ENCODE results near the gene THOC7. TPM values are rescaled to one million over a fixed set of nuclear protein-coding genes. Genes with fewer than 3 reads are reported as not detected.

Gene THOC7
- total and polyA plus RNA-seq, 4 experiments from 2014 or later, result 40.2 to 142 (median 62.8) TPM

- Histone ChIP-seq H3K27ac (ENCODE audit: low read depth, low read length) (no peak overlapping the region), H3K36me3 (ENCODE audit: insufficient read depth, low read length) (no peaks in the 10 kb centered on the region), H3K4me3 (ENCODE audit: low read length in 2 of 2) (no peak overlapping the region), H3K9me3 (ENCODE audit: control insufficient read depth in 1 of 2, low read length in 2 of 2) (no peaks in the 10 kb centered on the region), H3K27me3 (ENCODE audit: insufficient read depth, low read length) (no peaks in the 10 kb centered on the region), H3K4me1 (ENCODE audit: insufficient read depth, low read length) (peaks cover 35% of the 10 kb centered on the region)
- intact Hi-C loops (cut with micrococcal nuclease), result loop anchor here (5.0 to 10.0 kb wide), 2 partner anchors 116 to 163 kb away; partner anchors contain the start of gene PSMD6
- Mint-ChIP-seq H3K36me3 (peaks cover under 1 to 16% of the 10 kb centered on the region in 2 donors), H3K4me3 (peak overlapping the region in 1 of 8 donors; percentile 18), H3K4me1 (peaks cover 49 to 63% (median 56%) of the 10 kb centered on the region in 4 donors), H3K27me3 (no peaks in the 10 kb centered on the region), H3K9me3 (no peaks in the 10 kb centered on the region), H3K27ac (peak overlapping the region in 5 of 7 donors; percentile 8 to 87 (median 43))
- no peak for DNase-seq
- POLR2A ChIA-PET (ENCODE audit: partially characterized antibody), result no interaction called here
- CTCF ChIA-PET (ENCODE audit: partially characterized antibody), result no interaction called here
Observed at GRCh38 chr3:63861306-63861705, 2.3 kb downstream of the THOC7 start.

DNA sequence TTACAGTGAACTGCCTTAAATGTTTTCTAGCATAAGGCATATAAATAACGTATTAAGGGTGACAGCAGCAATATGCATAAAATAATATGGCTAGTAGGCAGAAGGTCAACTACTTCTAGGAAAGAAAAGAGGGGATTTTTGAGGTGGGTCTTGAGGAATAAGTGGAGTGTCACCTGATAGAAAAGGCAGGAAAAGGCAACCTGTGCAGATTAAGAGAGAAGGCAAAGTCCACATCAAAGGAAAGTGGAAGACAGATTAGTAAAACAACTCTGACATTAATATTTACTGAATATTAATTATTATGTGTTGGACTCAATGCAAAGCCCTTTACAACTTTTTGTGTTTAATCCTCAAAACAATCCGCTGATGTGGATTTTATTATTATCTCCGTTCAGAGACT lies 2.8 kb downstream of the THOC7 start:
- ChIA-PET POLR2A (ENCODE audit: partially characterized antibody) (interaction anchor here (0.9 kb wide), 1 partner anchor 51 kb away, joined by 3 read pairs; the partner anchor contains the start of gene SCAANT1), CTCF (ENCODE audit: partially characterized antibody) (interaction anchor here (1.3 kb wide), 1 partner anchor 133 kb away, joined by 4 read pairs; no protein-coding TSS in a partner anchor)
- Histone ChIP-seq H3K4me3 (ENCODE audit: low read length in 2 of 2) (no peak overlapping the region), H3K4me1 (ENCODE audit: insufficient read depth, low read length) (peaks cover 35% of the 10 kb centered on the region), H3K9me3 (ENCODE audit: control insufficient read depth in 1 of 2, low read length in 2 of 2) (no peaks in the 10 kb centered on the region), H3K27me3 (ENCODE audit: insufficient read depth, low read length) (no peaks in the 10 kb centered on the region), H3K36me3 (ENCODE audit: insufficient read depth, low read length) (no peaks in the 10 kb centered on the region), H3K27ac (ENCODE audit: low read depth, low read length) (no peak overlapping the region)
- Mint-ChIP-seq H3K27me3 (no peaks in the 10 kb centered on the region), H3K36me3 (peaks cover 0 to 16% of the 10 kb centered on the region in 2 donors), H3K4me3 (peak overlapping the region in 1 of 8 donors; percentile 11), H3K27ac (peak overlapping the region in 6 of 7 donors; percentile 10 to 87 (median 42)), H3K4me1 (peaks cover 47 to 66% (median 56%) of the 10 kb centered on the region in 4 donors), H3K9me3 (no peaks in the 10 kb centered on the region)
- intact Hi-C loops (cut with micrococcal nuclease), result loop anchor here (5.0 to 10.0 kb wide), 2 partner anchors 117 to 164 kb away; partner anchors contain the start of gene PSMD6
- no peak for DNase-seq

DNA sequence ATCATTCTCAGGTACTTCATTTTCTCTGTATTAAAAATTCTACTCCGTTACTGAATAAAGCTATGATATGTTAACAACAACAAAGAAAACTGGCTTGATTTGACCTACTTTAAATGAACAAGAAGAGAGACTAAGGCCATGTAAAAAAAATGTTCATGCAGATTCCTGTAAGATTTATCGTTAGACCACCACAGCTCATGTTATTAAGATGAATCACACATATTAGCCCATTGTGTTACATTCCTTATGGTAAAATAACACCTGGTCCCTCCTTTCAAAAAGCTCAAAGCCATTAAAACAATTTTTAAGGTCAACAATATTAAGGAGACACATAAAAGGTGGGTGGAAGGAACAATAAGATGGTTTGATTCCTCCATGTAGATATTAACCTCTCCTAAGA lies 6.3 kb downstream of the THOC7 start:
- Histone ChIP-seq H3K36me3 (ENCODE audit: insufficient read depth, low read length) (no peaks in the 10 kb centered on the region), H3K9me3 (ENCODE audit: control insufficient read depth in 1 of 2, low read length in 2 of 2) (no peaks in the 10 kb centered on the region), H3K27me3 (ENCODE audit: insufficient read depth, low read length) (no peaks in the 10 kb centered on the region), H3K4me1 (ENCODE audit: insufficient read depth, low read length) (peaks cover 18% of the 10 kb centered on the region), H3K4me3 (ENCODE audit: low read length in 2 of 2) (no peak overlapping the region), H3K27ac (ENCODE audit: low read depth, low read length) (no peak overlapping the region)
- ChIA-PET POLR2A (ENCODE audit: partially characterized antibody) (interaction anchor here (0.6 kb wide), 1 partner anchor 32 kb away, joined by 3 read pairs; no protein-coding TSS in a partner anchor), CTCF (ENCODE audit: partially characterized antibody) (no interaction called here)
- intact Hi-C loops (cut with micrococcal nuclease), result no loop called here
- Mint-ChIP-seq H3K4me3 (no peak overlapping the region), H3K9me3 (no peaks in the 10 kb centered on the region), H3K27ac (peak overlapping the region in 1 of 7 donors; percentile 57), H3K4me1 (peaks cover 36 to 57% (median 44%) of the 10 kb centered on the region in 4 donors), H3K36me3 (peaks cover 0 to 3% of the 10 kb centered on the region in 2 donors), H3K27me3 (no peaks in the 10 kb centered on the region)
- no peak for DNase-seq

DNA sequence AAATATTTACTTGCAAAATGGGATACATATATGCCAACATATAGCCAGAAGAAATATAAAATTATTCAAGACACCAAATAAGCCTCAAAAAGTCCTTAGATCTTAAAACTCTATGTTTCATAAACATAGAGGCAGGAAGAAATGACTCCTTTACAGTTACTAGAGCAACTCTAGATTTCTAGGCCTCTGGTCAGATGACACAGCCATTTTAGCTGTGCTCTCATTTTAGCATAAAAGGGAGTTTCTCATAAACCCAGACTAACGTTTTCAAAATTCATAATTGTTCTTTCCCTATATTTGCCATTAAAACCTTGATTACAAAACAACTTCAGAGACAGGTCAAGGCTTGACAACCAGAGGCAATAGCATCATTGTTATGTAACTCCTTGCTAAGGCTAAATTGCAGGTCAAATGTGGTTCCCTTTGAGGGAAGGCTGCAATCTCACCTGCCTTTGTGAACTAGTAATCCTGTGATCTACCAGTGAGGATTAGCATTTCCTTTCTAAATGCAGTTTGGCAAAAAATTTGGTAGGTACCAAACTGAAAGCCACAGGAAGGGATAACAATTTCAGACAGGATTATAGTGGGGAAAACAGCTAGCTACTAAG lies 8.2 kb downstream of the THOC7 start:
- intact Hi-C loops (cut with micrococcal nuclease), result no loop called here

DNA sequence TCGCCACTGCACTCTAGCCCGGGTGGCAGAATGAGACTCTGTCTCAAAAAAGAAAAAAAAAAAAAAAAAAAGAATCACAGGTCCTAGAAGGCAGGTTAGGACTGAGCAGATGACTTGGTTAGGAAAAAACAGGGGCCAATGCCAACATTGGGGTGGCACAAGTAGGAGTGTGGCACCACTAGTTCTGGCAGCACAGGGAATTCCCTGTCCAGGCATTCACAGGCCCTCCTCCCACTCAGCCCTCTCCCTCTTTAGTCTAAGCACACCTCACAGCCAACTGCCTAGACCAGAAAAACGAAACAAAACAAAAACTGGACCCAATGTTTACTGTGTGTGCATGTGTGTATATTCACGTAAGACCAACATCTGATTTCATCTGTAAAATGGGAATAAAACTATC lies 10.5 kb downstream of the THOC7 start:
- Histone ChIP-seq H3K27me3 (ENCODE audit: insufficient read depth, low read length) (no peaks in the 10 kb centered on the region), H3K9me3 (ENCODE audit: control insufficient read depth in 1 of 2, low read length in 2 of 2) (no peaks in the 10 kb centered on the region), H3K4me3 (ENCODE audit: low read length in 2 of 2) (no peak overlapping the region), H3K27ac (ENCODE audit: low read depth, low read length) (no peak overlapping the region), H3K36me3 (ENCODE audit: insufficient read depth, low read length) (no peaks in the 10 kb centered on the region), H3K4me1 (ENCODE audit: insufficient read depth, low read length) (no peaks in the 10 kb centered on the region)
- H3K4me1 Mint-ChIP-seq, result peaks cover 13 to 31% (median 17%) of the 10 kb centered on the region in 4 donors
- no peaks in the 10 kb centered on the region for H3K27me3 Mint-ChIP-seq
- peaks cover 0 to 7% of the 10 kb centered on the region in 2 donors for H3K36me3 Mint-ChIP-seq
- ChIA-PET CTCF (ENCODE audit: partially characterized antibody) (no interaction called here), POLR2A (ENCODE audit: partially characterized antibody) (no interaction called here)
- intact Hi-C loops (cut with micrococcal nuclease), result no loop called here
- H3K27ac Mint-ChIP-seq, result no peak overlapping the region
- no peak overlapping the region for H3K4me3 Mint-ChIP-seq
- no peaks in the 10 kb centered on the region for H3K9me3 Mint-ChIP-seq
- no peak for DNase-seq

More for the DNA sequence above, 8.2 kb downstream of the THOC7 start:
- H3K27ac ChIP-seq (ENCODE audit: low read depth, low read length), result no peak overlapping the region
- no peaks in the 10 kb centered on the region for H3K36me3 ChIP-seq (ENCODE audit: insufficient read depth, low read length)
- H3K27me3 ChIP-seq (ENCODE audit: insufficient read depth, low read length), result no peaks in the 10 kb centered on the region
- Mint-ChIP-seq H3K27ac (peak overlapping the region in 2 of 7 donors; percentile 30 to 57), H3K9me3 (no peaks in the 10 kb centered on the region), H3K4me1 (peaks cover 24 to 45% (median 29%) of the 10 kb centered on the region in 4 donors), H3K36me3 (peaks cover 0 to 7% of the 10 kb centered on the region in 2 donors), H3K4me3 (no peak overlapping the region), H3K27me3 (no peaks in the 10 kb centered on the region)
- peaks cover 4% of the 10 kb centered on the region for H3K4me1 ChIP-seq (ENCODE audit: insufficient read depth, low read length)
- no peaks in the 10 kb centered on the region for H3K9me3 ChIP-seq (ENCODE audit: control insufficient read depth in 1 of 2, low read length in 2 of 2)
- ChIA-PET CTCF (ENCODE audit: partially characterized antibody) (no interaction called here), POLR2A (ENCODE audit: partially characterized antibody) (no interaction called here)
- no peak overlapping the region for H3K4me3 ChIP-seq (ENCODE audit: low read length in 2 of 2)
- no peak for DNase-seq

- CTCF ChIA-PET (ENCODE audit: partially characterized antibody), result no interaction called here
- H3K36me3 Mint-ChIP-seq, result peaks cover 0 to 7% of the 10 kb centered on the region in 2 donors
- intact Hi-C loops (cut with micrococcal nuclease), result no loop called here
- Histone ChIP-seq H3K36me3 (ENCODE audit: insufficient read depth, low read length) (no peaks in the 10 kb centered on the region), H3K9me3 (ENCODE audit: control insufficient read depth in 1 of 2, low read length in 2 of 2) (no peaks in the 10 kb centered on the region), H3K4me1 (ENCODE audit: insufficient read depth, low read length) (no peaks in the 10 kb centered on the region), H3K27ac (ENCODE audit: low read depth, low read length) (no peak overlapping the region), H3K27me3 (ENCODE audit: insufficient read depth, low read length) (no peaks in the 10 kb centered on the region), H3K4me3 (ENCODE audit: low read length in 2 of 2) (no peak overlapping the region)
- no peaks in the 10 kb centered on the region for H3K27me3 Mint-ChIP-seq
- no peak overlapping the region for H3K27ac Mint-ChIP-seq
- H3K9me3 Mint-ChIP-seq, result no peaks in the 10 kb centered on the region
- DNase-seq, result no peak
- H3K4me3 Mint-ChIP-seq, result no peak overlapping the region
- POLR2A ChIA-PET (ENCODE audit: partially characterized antibody), result no interaction called here
- H3K4me1 Mint-ChIP-seq, result peaks cover 9 to 22% (median 13%) of the 10 kb centered on the region in 4 donors
Observed at GRCh38 chr3:63851287-63851686, 12.3 kb downstream of the THOC7 start.

- no peaks in the 10 kb centered on the region for H3K9me3 ChIP-seq (ENCODE audit: control insufficient read depth in 1 of 2, low read length in 2 of 2)
- peaks cover 4 to 8% (median 7%) of the 10 kb centered on the region in 4 donors for H3K4me1 Mint-ChIP-seq
- no peak overlapping the region for H3K4me3 Mint-ChIP-seq
- H3K4me1 ChIP-seq (ENCODE audit: insufficient read depth, low read length), result no peaks in the 10 kb centered on the region
- intact Hi-C loops (cut with micrococcal nuclease), result no loop called here
- H3K36me3 ChIP-seq (ENCODE audit: insufficient read depth, low read length), result no peaks in the 10 kb centered on the region
- DNase-seq, result no peak
- no peak overlapping the region for H3K4me3 ChIP-seq (ENCODE audit: low read length in 2 of 2)
- POLR2A ChIA-PET (ENCODE audit: partially characterized antibody), result no interaction called here
- H3K36me3 Mint-ChIP-seq, result peaks cover 1 to 7% of the 10 kb centered on the region in 2 donors
- H3K9me3 Mint-ChIP-seq, result no peaks in the 10 kb centered on the region
- no peaks in the 10 kb centered on the region for H3K27me3 ChIP-seq (ENCODE audit: insufficient read depth, low read length)
- no peak overlapping the region for H3K27ac ChIP-seq (ENCODE audit: low read depth, low read length)
- CTCF ChIA-PET (ENCODE audit: partially characterized antibody), result interaction anchor here (1.0 kb wide), 1 partner anchor 31 kb away, joined by 3 read pairs; no protein-coding TSS in a partner anchor
- no peak overlapping the region for H3K27ac Mint-ChIP-seq
- H3K27me3 Mint-ChIP-seq, result no peaks in the 10 kb centered on the region
Observed at GRCh38 chr3:63849175-63849574, 14.4 kb downstream of the THOC7 start.
